ENCODE measurements around the gene DIP2C. TPM values are rescaled to one million over a fixed set of nuclear protein-coding genes. Genes with fewer than 3 reads are reported as not detected.

The DIP2C gene
- total RNA-seq, 1 donor from 2014 or later = 10.1 TPM

- Histone ChIP-seq H3K4me1 (peaks cover 3% of the 10 kb centered on the region), H3K79me2 (ENCODE audit: low read depth) (peaks cover 14% of the 10 kb centered on the region), H3K9ac (no peak overlapping the region), H3K27ac (no peak overlapping the region), H4K20me1 (ENCODE audit: low read depth) (peaks cover 24% of the 10 kb centered on the region), H3F3A (ENCODE audit: low read depth) (peaks cover 14% of the 10 kb centered on the region), H2AFZ (replicated peaks) (no peak overlapping the region), H3K27me3 (no peaks in the 10 kb centered on the region), H3K4me3 (no peak overlapping the region), H3K9me3 (ENCODE audit: low read depth) (no peaks in the 10 kb centered on the region), H3K4me2 (no peak overlapping the region), H3K36me3 (no peaks in the 10 kb centered on the region)
- no peaks in the 10 kb centered on the region for H3K9me3 Mint-ChIP-seq
- peaks cover 43% of the 10 kb centered on the region for H3K4me1 Mint-ChIP-seq
- peak overlapping the region; percentile 43 for H3K4me3 Mint-ChIP-seq
- peak; percentile 94 for DNase-seq (ENCODE audit: low spot score)
- peak overlapping the region; percentile 87 for H3K27ac Mint-ChIP-seq
- H3K27me3 Mint-ChIP-seq (ENCODE audit: insufficient read depth, low read depth) = peaks cover 3% of the 10 kb centered on the region
- TF ChIP-seq EZH2phosphoT487 (IDR thresholded peaks at IDR 0.05) (no peak), CTCF (IDR thresholded peaks at IDR 0.05) (peak; percentile 98)
- H3K36me3 Mint-ChIP-seq = peaks cover 17% of the 10 kb centered on the region
Observed at GRCh38 chr10:511101-511848, 178.2 kb downstream of the DIP2C start.

- peaks cover 3% of the 10 kb centered on the region for H3K27me3 Mint-ChIP-seq (ENCODE audit: insufficient read depth, low read depth)
- peaks cover 15% of the 10 kb centered on the region for H3K36me3 Mint-ChIP-seq
- peaks cover 18% of the 10 kb centered on the region for H3K79me2 ChIP-seq (ENCODE audit: low read depth)
- H4K20me1 ChIP-seq (ENCODE audit: low read depth) = peaks cover 32% of the 10 kb centered on the region
- H3K4me1 ChIP-seq = peaks cover 3% of the 10 kb centered on the region
- no peaks in the 10 kb centered on the region for H3K27me3 ChIP-seq
- no peaks in the 10 kb centered on the region for H3K9me3 Mint-ChIP-seq
- H3K4me3 Mint-ChIP-seq = peak overlapping the region; percentile 43
- peak overlapping the region; percentile 87 for H3K27ac Mint-ChIP-seq
- TF ChIP-seq EZH2phosphoT487 (IDR thresholded peaks at IDR 0.05) = no peak
- no peak for TF ChIP-seq EZH2 (IDR thresholded peaks at IDR 0.05)
- no peak for TF ChIP-seq CTCF (IDR thresholded peaks at IDR 0.05)
- no peaks in the 10 kb centered on the region for H3K9me3 ChIP-seq (ENCODE audit: low read depth)
- no peak overlapping the region for H3K4me3 ChIP-seq
- H2AFZ ChIP-seq (replicated peaks) = no peak overlapping the region
- H3K36me3 ChIP-seq = no peaks in the 10 kb centered on the region
- peaks cover 14% of the 10 kb centered on the region for H3F3A ChIP-seq (ENCODE audit: low read depth)
- H3K4me2 ChIP-seq = no peak overlapping the region
- H3K9ac ChIP-seq = no peak overlapping the region
- H3K27ac ChIP-seq = no peak overlapping the region
- no peak for DNase-seq (ENCODE audit: low spot score)
- peaks cover 44% of the 10 kb centered on the region for H3K4me1 Mint-ChIP-seq
Observed at GRCh38 chr10:510415-510881, 179.0 kb downstream of the DIP2C start.

- no peak overlapping the region for H2AFZ ChIP-seq (replicated peaks)
- H3K4me1 ChIP-seq = peaks cover 3% of the 10 kb centered on the region
- TF ChIP-seq EZH2 (IDR thresholded peaks at IDR 0.05) (no peak), EZH2phosphoT487 (IDR thresholded peaks at IDR 0.05) (no peak), CTCF (IDR thresholded peaks at IDR 0.05) (no peak)
- no peaks in the 10 kb centered on the region for H3K9me3 ChIP-seq (ENCODE audit: low read depth)
- peaks cover 16% of the 10 kb centered on the region for H3K79me2 ChIP-seq (ENCODE audit: low read depth)
- no peaks in the 10 kb centered on the region for H3K36me3 ChIP-seq
- H3K27me3 Mint-ChIP-seq (ENCODE audit: insufficient read depth, low read depth) = peaks cover 7% of the 10 kb centered on the region
- H3K9ac ChIP-seq = no peak overlapping the region
- H3K27ac ChIP-seq = no peak overlapping the region
- H3K4me3 ChIP-seq = no peak overlapping the region
- H3K4me1 Mint-ChIP-seq = peaks cover 47% of the 10 kb centered on the region
- peaks cover 14% of the 10 kb centered on the region for H3F3A ChIP-seq (ENCODE audit: low read depth)
- H3K27ac Mint-ChIP-seq = peak overlapping the region; percentile 87
- peaks cover 15% of the 10 kb centered on the region for H3K36me3 Mint-ChIP-seq
- no peak for DNase-seq (ENCODE audit: low spot score)
- H3K4me3 Mint-ChIP-seq = no peak overlapping the region
- peaks cover 28% of the 10 kb centered on the region for H4K20me1 ChIP-seq (ENCODE audit: low read depth)
- H3K27me3 ChIP-seq = no peaks in the 10 kb centered on the region
- no peak overlapping the region for H3K4me2 ChIP-seq
- no peaks in the 10 kb centered on the region for H3K9me3 Mint-ChIP-seq
Observed at GRCh38 chr10:509361-510102, 179.9 kb downstream of the DIP2C start.

Data from neural progenitor cell (in vitro differentiated cells).